HG02870 (cell line): ENCODE measurements around the gene MYL7.
"Not testable (repeated sequence)": the region's sequence is repeated elsewhere in the genome, so short reads cannot be mapped to it uniquely, and the experiment has no call there.

Experiments
- ATAC-seq: cut with Tn5 transposase; IDR thresholded peaks from one replicate; pipeline ENCODE4 v1.9.1; 2021; ENCODE audit warnings: mild to moderate bottlenecking, moderate library complexity; ENCODE audit not compliant: unreplicated experiment

MYL7 gene

DNA sequence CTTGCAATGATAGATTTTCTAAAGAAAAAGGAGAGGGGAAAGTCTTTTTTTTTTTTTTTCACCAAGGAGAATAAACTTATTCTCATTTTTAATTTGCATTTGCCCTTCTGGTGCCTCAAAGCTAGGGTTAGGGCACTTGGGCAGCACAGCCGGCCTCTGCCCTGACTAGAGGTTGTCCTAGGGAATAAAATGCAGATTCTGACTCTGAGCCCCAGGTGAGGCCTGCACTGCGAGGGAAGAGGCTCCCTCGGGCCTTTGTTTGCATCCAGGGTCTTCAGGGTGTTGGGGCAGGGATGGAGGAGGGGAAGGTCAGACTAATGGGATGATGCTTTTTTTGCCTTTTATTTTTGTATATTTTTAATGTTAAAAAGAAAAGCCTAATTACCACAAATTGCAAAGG is 7.8 kb downstream of the MYL7 start:
- ATAC-seq = no peak

- ATAC-seq = no peak
These were observed 9.1 kb downstream of the MYL7 start for GRCh38 chr7:44132039-44132438.

- no peak for ATAC-seq
These were observed 9.7 kb downstream of the MYL7 start for GRCh38 chr7:44131173-44132029.

DNA sequence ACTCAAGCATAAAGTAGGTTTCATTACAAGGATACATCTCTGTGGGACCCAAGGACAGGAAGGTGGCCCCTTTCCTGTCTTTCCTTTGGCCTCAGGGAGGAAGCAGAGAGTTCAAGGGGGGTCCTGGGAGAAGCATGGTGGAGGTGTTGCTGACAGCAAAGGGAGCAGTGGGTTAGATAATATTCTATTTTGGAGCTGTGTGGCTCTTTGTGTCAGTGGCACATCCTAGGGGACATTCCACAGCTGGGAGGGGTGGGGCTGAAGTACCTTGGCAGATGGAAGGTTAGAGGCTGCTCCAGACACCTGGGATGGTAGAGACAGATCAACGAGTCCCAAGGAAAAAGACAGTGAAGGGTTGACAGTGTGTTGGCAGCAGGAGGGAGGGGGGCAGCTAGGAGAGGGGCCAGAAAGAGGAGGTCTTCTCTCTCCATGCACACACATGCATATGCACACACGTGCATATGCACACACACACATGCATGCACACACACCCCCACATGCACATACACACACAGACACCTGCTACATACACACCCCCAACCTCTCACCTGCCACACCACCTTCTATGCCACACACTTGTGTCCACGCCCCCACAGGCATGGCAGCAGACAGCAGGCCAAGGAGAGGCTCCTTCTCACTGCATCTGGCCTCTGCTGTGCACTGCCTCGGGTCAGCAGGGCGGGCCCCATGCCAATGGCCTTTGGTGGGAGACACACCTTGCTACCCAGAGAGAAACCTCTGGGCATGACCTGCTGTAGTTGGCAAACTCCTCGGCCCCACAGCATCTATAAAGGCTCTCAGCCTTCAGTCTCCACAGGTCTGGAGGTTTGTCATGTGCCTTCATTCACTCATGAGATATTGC is 12.2 kb downstream of the MYL7 start:
- no peak for ATAC-seq

DNA sequence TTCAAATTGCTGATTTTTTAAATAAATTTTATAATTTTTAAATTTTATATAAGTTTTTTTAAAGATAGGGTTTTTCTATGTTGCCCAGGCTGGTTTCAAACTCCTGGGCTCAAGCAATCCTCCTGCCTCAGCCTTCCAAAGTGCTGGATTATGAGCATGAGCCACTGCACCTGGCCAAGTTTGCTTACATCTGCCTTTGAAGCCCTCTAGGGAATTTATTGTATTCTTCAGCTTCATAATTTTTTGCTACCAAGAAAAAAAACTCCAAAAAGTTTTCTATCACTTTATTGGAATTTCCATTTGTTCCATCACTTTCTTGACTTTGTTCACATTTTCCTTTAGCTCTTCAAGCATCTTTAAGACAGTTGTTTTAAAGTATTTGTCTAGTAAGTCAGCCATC is 14.0 kb downstream of the MYL7 start:
- no peak for ATAC-seq

- ATAC-seq = not testable (repeated sequence)
These were observed 14.6 kb downstream of the MYL7 start for GRCh38 chr7:44126574-44126973.

- ATAC-seq = no peak
These were observed 16.3 kb downstream of the MYL7 start for GRCh38 chr7:44124822-44125202.

DNA sequence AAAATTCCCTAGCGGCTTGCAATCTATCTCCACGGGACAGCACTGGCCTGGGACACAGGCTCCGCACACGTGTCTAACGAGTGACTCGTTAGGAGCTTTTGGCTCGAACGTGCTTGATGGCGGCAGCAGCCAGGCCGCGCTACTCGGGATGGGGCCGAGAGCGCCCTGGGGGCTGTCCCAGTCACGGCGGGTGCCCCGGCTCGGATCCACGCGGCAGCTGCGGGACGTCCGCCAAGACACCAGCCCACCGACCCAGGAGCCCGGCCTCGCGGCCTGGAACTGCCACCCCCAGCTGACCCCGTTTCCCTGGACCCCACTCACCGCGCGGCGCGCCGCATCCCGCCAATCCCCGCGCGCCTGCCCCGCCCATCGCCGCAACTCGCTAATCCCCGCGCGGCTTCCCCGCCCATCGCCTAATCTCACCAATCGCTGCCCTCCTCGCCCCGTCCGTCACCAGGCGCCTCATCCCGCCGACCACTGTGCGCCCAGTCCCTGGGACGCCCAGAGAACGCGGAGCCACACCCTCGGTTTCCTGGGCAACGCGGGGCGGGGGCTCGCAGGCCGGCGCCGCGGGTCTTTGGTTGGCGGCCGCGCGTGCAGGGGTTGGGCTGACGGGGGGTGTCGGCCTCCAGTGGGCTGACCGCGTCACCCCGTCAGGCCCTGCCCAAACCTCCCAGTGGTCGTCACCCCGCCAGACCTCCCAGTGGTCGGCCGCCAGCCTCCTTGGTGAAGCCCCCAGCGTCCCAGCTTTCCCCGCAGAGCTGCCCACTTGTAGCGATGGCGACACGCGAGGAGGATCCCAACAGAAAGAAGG is 17.7 kb downstream of the MYL7 start, which contains the start of gene POLD2:
Gene POLD2 (minus strand): TSS at position 359 of the 814 bp plus-strand sequence. CDS start 1,495 bp downstream, outside the sequence.
- ATAC-seq = peak; percentile 98

DNA sequence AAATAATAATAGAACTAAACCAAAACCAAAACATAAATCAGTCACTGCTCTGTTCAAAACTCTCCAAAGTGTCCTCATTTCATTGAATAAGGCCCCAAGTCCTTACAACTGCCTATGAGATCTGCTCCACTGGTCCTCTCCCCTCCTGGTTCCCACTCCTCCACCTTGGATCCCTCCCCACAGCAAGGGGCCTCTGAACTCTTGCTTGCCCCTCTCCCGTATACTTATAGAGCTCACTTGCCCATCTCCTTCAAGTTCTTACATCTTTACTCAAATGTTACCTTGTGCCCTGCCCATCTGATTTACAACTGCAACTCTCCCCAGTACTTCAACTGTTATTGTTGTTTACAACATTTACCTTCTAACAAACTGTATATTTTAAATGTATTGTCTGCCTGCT is 18.6 kb downstream of the MYL7 start:
- ATAC-seq = no peak

- ATAC-seq = no peak
These were observed 19.2 kb downstream of the MYL7 start for GRCh38 chr7:44121761-44122420.

GRCh38 chr7:44120395-44120794 is 20.7 kb downstream of the MYL7 start:
- ATAC-seq = no peak

DNA sequence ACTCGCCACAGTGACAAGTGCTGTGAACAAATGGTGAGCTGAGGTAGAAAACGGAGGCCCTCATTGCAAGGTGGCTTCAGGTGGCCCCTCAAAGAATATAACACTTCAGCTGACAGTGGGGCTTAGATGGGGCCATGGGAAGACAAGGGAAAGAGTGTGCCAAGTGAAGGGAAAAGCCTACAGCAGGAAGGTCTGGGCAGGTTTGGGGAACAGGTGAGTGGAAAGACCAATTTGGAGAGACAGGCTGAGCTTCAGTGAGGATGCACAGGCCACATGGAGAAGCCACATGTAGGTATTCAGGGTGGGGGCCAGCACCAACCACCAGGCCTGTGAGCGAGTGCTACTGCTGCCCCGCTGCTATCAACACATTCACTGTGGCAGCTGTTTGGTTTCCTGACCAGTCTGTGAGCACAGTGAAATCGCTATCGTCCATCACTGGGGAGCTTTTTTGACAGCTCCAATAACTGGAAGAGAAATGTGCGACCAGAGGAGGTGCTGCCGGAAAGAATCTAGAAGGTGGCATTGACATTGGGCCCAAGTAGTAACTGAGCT is 21.2 kb downstream of the MYL7 start:
- no peak for ATAC-seq

DNA sequence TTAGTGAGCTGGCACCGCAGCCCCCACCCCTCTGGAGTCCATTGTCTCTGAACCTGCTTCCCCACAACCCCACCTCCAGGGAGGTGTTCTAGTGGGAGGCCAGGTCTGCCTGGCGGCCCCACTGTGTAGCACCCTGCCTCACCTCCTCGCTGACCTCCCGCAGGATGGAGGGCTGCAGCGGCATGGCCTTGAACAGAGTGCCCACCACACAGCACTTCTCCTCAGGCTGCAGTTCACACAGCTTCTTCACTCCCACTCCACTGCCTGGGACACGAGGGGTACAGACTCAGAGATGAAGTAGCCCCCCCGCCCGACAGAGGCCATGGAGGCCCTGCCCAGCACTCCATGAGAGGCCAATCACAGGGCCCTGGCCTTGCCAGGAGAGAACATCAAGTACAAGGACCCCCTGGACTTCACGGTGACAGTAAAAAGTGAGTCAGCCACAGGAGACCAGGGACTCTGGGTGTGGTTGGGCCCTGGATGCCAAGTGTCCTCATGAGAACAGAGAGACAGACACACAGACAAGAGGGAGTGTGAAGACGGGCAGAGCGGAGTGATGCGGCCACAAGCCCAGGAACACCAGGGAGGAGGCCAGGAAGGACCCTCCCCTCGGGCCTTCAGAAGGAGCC is 23.2 kb downstream of the MYL7 start:
- no peak for ATAC-seq

- ATAC-seq = no peak
These were observed 24.1 kb downstream of the MYL7 start for GRCh38 chr7:44116789-44117666.

DNA sequence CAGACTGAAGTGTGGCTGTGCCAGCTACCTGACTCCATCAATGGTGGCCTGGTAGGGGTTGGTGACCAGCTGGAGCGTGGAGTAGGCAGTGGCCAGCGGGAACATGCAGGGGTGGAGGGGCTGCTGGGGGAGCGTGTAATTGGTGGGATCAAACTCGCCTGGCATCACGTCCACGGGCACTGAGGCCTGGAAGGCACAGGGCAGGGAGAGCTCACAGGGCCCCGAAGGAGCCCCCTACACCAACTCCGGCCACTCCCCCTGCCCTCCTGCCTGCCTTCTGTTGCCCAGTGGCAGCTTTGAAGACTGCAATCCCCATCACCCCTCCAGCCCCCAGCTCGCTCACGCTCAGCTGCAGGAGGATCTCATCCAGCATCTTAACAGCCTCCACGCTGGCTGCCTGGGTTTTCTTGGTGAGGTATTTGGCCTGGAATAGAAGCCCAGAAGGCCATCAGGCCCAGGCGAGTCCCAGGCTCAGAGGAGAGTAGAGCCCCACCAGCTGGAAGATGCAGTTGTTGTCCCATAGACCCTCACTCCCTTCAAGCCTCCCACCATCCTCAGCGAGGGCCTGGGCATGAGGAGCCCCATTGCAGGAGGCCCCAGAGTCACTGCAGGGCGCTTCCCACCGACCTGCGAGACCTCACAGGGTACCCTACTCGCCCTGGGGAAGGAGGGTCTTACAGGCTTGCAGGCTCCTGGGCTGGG is 24.9 kb downstream of the MYL7 start:
- no peak for ATAC-seq

DNA sequence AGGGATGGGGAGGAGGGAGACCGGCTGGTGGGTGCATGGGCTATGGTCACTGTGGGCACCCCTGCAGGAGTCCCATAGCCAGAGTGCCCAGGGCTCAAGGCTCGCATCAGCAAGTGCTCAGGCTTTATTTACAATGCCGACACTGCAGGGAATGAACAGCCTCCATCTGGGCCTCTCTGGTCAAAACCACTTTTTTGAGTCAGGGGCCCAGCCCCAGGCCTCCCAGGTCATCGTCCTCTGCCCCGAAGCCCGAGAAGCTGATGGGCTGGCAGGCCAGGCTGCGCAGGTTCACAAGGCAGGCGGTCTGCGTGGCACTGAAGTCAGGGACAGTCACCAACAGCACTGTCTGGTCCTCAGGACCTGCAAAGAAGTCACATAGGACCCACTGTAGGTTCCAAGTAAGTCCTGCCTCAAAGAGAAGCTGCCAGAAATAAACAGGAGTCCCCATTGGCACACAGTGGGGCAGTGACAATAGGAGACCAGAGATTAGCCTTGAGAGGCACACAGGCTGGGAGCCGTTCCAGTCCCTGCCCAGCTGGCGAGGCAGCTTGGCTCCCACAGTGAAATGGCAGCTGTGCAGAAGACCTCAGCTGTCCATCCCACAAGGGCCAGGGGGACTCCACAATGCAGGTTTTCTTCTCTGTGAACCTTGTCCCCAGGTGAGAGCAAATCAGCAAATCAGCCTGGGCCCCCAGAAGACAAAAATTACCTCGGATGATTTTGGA is 26.4 kb downstream of the MYL7 start:
- ATAC-seq = no peak

DNA sequence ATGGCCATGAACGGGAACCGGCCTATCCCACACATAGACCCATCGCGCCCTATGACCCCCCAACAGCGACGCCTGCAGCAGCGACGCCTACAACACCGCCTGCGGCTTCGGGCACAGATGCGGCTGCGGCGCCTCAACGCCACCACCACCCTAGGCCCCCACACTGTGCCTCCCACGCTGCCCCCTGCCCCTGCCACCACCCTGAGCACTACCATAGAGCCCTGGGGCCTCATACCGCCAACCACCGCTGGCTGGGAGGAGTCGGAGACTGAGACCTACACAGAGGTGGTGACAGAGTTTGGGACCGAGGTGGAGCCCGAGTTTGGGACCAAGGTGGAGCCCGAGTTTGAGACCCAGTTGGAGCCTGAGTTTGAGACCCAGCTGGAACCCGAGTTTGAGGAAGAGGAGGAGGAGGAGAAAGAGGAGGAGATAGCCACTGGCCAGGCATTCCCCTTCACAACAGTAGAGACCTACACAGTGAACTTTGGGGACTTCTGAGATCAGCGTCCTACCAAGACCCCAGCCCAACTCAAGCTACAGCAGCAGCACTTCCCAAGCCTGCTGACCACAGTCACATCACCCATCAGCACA is 27.3 kb downstream of the MYL7 start:
- no peak for ATAC-seq
